ENCODE measurements around the gene ACTMAP.
"Not testable (repeated sequence)": the region's sequence is repeated elsewhere in the genome, so short reads cannot be mapped to it uniquely, and the experiment has no call there.

ACTMAP gene

GRCh38 chr19:40776364-40776763, 26.1 kb upstream of the ACTMAP start:
- FAIRE-seq = no peak

- FAIRE-seq = no peak
Measured at GRCh38 chr19:40775632-40776022, 25.4 kb upstream of the ACTMAP start.

- no peak for FAIRE-seq
Measured at GRCh38 chr19:40774916-40775631, 24.8 kb upstream of the ACTMAP start, which contains the start of gene MIA. Gene MIA, plus strand, starts transcription at chr19:40775521. Its CDS starts 22 bp downstream, at chr19:40775543.

GRCh38 chr19:40771101-40771862, 21.0 kb upstream of the ACTMAP start:
- FAIRE-seq = not testable (repeated sequence)

GRCh38 chr19:40768869-40769268, 18.6 kb upstream of the ACTMAP start:
- FAIRE-seq = no peak

- not testable (repeated sequence) for FAIRE-seq
Measured at GRCh38 chr19:40766385-40766784, 16.1 kb upstream of the ACTMAP start.

GRCh38 chr19:40763963-40764362, 13.7 kb upstream of the ACTMAP start:
- FAIRE-seq = no peak

- no peak for FAIRE-seq
Measured at GRCh38 chr19:40763526-40763925, 13.2 kb upstream of the ACTMAP start.

- no peak for FAIRE-seq
Measured at GRCh38 chr19:40762754-40763470, 12.6 kb upstream of the ACTMAP start.

- FAIRE-seq = no peak
Measured at GRCh38 chr19:40759352-40759751, 9.1 kb upstream of the ACTMAP start.

GRCh38 chr19:40758491-40758890, 8.2 kb upstream of the ACTMAP start:
- no peak for FAIRE-seq

GRCh38 chr19:40756502-40757110, 6.3 kb upstream of the ACTMAP start:
- FAIRE-seq = no peak

GRCh38 chr19:40755791-40756190, 5.5 kb upstream of the ACTMAP start:
- no peak for FAIRE-seq

GRCh38 chr19:40755248-40755624, 5.0 kb upstream of the ACTMAP start:
- no peak for FAIRE-seq

- FAIRE-seq = no peak
Measured at GRCh38 chr19:40754611-40755247, 4.5 kb upstream of the ACTMAP start.

GRCh38 chr19:40752257-40752781, 2.0 kb upstream of the ACTMAP start:
- FAIRE-seq = no peak

- peak; percentile 41 for FAIRE-seq
Measured at GRCh38 chr19:40750874-40751537, 729 bp upstream of the ACTMAP start, which contains the start of gene SNRPA. Gene SNRPA, plus strand, starts transcription at chr19:40751203. Its CDS starts 206 bp downstream, at chr19:40751409.

GRCh38 chr19:40747536-40747935, 2.7 kb downstream of the ACTMAP start:
- FAIRE-seq = no peak

GRCh38 chr19:40745402-40745780, 4.9 kb downstream of the ACTMAP start:
- no peak for FAIRE-seq

- no peak for FAIRE-seq
Measured at GRCh38 chr19:40744554-40745401, 5.5 kb downstream of the ACTMAP start.

- FAIRE-seq = no peak
Measured at GRCh38 chr19:40743926-40744325, 6.4 kb downstream of the ACTMAP start.
